Fibroblast of lung (primary cell): ENCODE data around the gene C10orf143. TPM values are rescaled to one million over a fixed set of nuclear protein-coding genes. Genes with fewer than 3 reads are reported as not detected.

Experiments used
- DNase-seq, 2 donors: peaks; one replicate each; pipeline versions ENCODE4 v3.0.0 to v3.0.0-alpha.2; 2010; ENCODE audit warnings: low read depth in 2 of 2
- H2AFZ ChIP-seq: 2 replicates; pipeline ENCODE4 v1.5.1; 2012; ENCODE audit warnings: low read length, control low read depth, inconsistent platforms
- H3K27ac ChIP-seq: 2 replicates; pipeline ENCODE4 v1.5.1; 2011; ENCODE audit warnings: low read length, control low read depth; ENCODE audit not compliant: insufficient read depth
- H3K27me3 ChIP-seq: 2 replicates; pipeline ENCODE4 v1.5.1; 2011; ENCODE audit warnings: mild to moderate bottlenecking, low read length; ENCODE audit not compliant: control insufficient read depth, insufficient read depth
- H3K36me3 ChIP-seq: 2 replicates; pipeline ENCODE4 v1.5.1; 2011; ENCODE audit warnings: low read length; ENCODE audit not compliant: control insufficient read depth, insufficient read depth
- H3K4me1 ChIP-seq: 2 replicates; pipeline ENCODE4 v1.5.1; 2011; ENCODE audit warnings: low read length; ENCODE audit not compliant: control insufficient read depth, insufficient read depth; ENCODE audit errors: extremely low read depth
- H3K4me2 ChIP-seq: 2 replicates; pipeline ENCODE4 v1.5.1; 2011; ENCODE audit warnings: low read length, control low read depth; ENCODE audit not compliant: insufficient read depth; ENCODE audit errors: extremely low read depth
- H3K4me3 ChIP-seq, 4 experiments: fragments of 200-600 bp in 1 of 4; sonication (generic) in 1 of 4; replicated peaks in 1 of 4; 2 replicates each; pipeline ENCODE4 v1.5.1; 2011 to 2016; ENCODE audit warnings: low read length in 4 of 4, low read depth in 3 of 4, mild to moderate bottlenecking in 3 of 4, control low read depth in 2 of 4, inconsistent platforms in 1 of 4, mixed read lengths in 1 of 4; ENCODE audit not compliant: insufficient read depth in 1 of 4; ENCODE audit errors: control extremely low read depth in 1 of 4
- H3K79me2 ChIP-seq: 2 replicates; pipeline ENCODE4 v1.5.1; 2012; ENCODE audit warnings: mild to moderate bottlenecking, low read length, inconsistent platforms; ENCODE audit not compliant: control insufficient read depth, insufficient read depth
- H3K9ac ChIP-seq: 2 replicates; pipeline ENCODE4 v1.5.1; 2011; ENCODE audit warnings: mild to moderate bottlenecking, low read length, control low read depth; ENCODE audit not compliant: insufficient read depth
- H3K9me3 ChIP-seq: 2 replicates; pipeline ENCODE4 v1.5.1; 2012; ENCODE audit warnings: low read depth, low read length; ENCODE audit not compliant: control insufficient read depth, insufficient read depth
- H4K20me1 ChIP-seq: 2 replicates; pipeline ENCODE4 v1.5.1; 2011; ENCODE audit warnings: low read length; ENCODE audit not compliant: control insufficient read depth, insufficient read depth; ENCODE audit errors: extremely low read depth
- EZH2 ChIP-seq: IDR thresholded peaks from 2 replicates; pipeline ENCODE4 v1.5.1; 2012; ENCODE audit warnings: low read length, control low read depth, mild to moderate bottlenecking; ENCODE audit errors: missing control alignments
- polyA plus RNA-seq, 2 donors: library from polyadenylated mRNA; depleted of rRNA in 1 of 2; stranded (reverse) in 1 of 2; unstranded in 1 of 2; fragments of >200 nt; gene quantifications; 2 replicates each; pipeline ENCODE4 v1.2.1, GENCODE V29; 2011 to 2012; ENCODE audit warnings: missing spikeins in 1 of 2
- total RNA-seq: library from RNA; depleted of rRNA; stranded (reverse); fragments of >200 nt; gene quantifications from 2 replicates; pipeline ENCODE4 v1.2.1, GENCODE V29; 2014
- TF ChIP-seq, protein P1 (sequence below), 2 donors: IDR thresholded peaks in 1 of 2; conservative IDR thresholded peaks in 1 of 2; 1 replicate in 1 of 2; 2 replicates in 1 of 2; pipeline ENCODE4 v1.5.1; 2011 to 2012; ENCODE audit warnings: low read length in 2 of 2, control low read depth in 1 of 2, inconsistent platforms in 1 of 2, low read depth in 1 of 2, mild to moderate bottlenecking in 1 of 2

C10orf143 gene
- total and polyA plus RNA-seq, 2 donors (not counting 1 experiment from before 2014, with no cell fraction given): 1.5 to 2.0 TPM

DNA sequence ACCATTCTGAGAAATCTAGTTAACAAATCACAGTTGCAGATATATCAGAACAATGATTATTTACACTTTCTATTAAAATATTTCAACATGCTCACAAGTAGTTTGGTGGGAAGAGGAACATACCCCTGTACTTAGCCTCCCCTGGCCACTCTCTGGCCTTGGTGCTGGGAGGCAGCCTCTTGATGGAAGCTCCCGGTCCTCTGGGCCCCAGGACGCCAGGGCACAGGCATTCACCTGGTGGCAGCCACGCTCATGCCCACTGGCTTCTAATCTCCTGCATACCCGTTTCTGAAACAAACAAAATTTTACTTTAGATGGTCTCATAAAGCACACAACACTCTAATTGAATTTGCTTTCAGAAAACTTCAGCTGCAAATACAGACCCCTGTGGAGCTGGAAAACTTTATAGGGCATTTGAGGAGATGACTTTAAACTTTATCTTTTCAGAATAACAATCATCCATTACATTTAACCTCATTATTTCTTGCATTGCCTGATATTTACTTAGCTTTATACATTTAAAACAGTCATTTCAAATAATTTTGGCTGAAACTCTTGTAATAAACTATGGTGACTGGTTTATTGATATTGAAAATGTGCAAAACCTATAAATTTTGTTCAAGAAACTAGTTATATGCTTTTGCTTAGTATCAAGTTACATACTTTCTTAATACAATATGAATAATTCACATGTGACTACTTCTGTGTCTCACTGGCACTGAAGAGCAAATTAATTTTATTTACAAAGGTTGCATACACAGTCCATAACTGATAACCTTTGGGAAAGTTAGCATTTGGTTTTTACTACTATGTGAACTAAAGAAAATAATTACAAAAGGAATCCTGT lies 30.8 kb downstream of the C10orf143 start:
- no peak overlapping the region for H2AFZ ChIP-seq
- no peaks in the 10 kb centered on the region for H4K20me1 ChIP-seq
- no peaks in the 10 kb centered on the region for H3K27me3 ChIP-seq
- H3K4me1 ChIP-seq: no peaks in the 10 kb centered on the region
- H3K27ac ChIP-seq: no peak overlapping the region
- H3K79me2 ChIP-seq: no peaks in the 10 kb centered on the region
- H3K4me2 ChIP-seq: no peak overlapping the region
- TF ChIP-seq, protein P1, sequence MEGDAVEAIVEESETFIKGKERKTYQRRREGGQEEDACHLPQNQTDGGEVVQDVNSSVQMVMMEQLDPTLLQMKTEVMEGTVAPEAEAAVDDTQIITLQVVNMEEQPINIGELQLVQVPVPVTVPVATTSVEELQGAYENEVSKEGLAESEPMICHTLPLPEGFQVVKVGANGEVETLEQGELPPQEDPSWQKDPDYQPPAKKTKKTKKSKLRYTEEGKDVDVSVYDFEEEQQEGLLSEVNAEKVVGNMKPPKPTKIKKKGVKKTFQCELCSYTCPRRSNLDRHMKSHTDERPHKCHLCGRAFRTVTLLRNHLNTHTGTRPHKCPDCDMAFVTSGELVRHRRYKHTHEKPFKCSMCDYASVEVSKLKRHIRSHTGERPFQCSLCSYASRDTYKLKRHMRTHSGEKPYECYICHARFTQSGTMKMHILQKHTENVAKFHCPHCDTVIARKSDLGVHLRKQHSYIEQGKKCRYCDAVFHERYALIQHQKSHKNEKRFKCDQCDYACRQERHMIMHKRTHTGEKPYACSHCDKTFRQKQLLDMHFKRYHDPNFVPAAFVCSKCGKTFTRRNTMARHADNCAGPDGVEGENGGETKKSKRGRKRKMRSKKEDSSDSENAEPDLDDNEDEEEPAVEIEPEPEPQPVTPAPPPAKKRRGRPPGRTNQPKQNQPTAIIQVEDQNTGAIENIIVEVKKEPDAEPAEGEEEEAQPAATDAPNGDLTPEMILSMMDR (conservative IDR thresholded peaks at IDR 0.05 in 1 of 2, IDR thresholded peaks at IDR 0.05 in 1 of 2; ENCODE audit: low read depth in 1 of 2, low read length in 2 of 2): no peak
- no peak for TF ChIP-seq EZH2
- H3K9ac ChIP-seq: no peak overlapping the region
- no peaks in the 10 kb centered on the region for H3K9me3 ChIP-seq
- H3K36me3 ChIP-seq: no peaks in the 10 kb centered on the region
- H3K4me3 ChIP-seq: no peak overlapping the region
- DNase-seq: no peak

DNA sequence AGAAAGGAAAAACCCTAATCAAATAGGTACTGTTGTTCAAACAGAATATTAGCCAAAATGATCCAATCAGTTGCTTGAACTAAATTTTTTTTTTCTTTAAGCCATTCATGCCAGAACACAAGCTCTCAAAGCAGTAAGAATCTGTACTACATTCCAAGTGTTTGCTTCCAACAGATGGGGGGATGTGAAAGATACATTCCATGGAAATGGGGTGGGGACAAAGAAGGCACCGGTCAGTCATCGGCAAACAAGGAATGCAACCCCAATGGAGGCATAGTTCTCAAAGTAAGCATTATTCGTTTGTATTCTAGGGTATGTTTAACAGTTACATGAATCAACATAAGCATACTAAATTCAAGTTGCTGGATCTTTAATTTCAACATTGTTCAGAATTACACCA lies 32.5 kb downstream of the C10orf143 start:
- DNase-seq: no peak
- H3K27ac ChIP-seq: no peak overlapping the region
- TF ChIP-seq EZH2: no peak
- TF ChIP-seq, protein P1 (conservative IDR thresholded peaks at IDR 0.05 in 1 of 2, IDR thresholded peaks at IDR 0.05 in 1 of 2; ENCODE audit: low read depth in 1 of 2, low read length in 2 of 2): no peak

DNA sequence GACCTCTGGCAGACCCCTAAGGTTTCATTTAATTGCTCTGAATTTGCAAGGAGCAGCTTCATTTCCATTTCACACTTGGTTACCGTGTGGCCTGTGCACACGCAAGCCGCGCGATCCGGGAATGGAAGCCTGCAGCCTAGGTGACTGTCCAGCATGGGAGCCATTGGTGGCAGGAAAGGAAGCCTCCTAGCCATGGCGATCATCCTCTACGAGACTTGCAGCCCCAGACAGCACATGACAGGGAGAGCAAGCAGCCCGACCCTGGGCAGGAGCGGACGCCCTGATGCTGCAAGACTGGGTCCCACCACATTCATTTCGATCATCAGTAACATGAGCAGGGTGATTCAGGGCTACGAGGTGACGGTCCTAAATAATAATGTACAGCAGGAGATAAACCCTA lies 33.9 kb downstream of the C10orf143 start:
- Histone ChIP-seq H3K4me2 (no peak overlapping the region), H4K20me1 (no peaks in the 10 kb centered on the region), H3K9me3 (no peaks in the 10 kb centered on the region), H3K36me3 (no peaks in the 10 kb centered on the region), H3K9ac (no peak overlapping the region), H3K27ac (no peak overlapping the region), H2AFZ (no peak overlapping the region), H3K79me2 (no peaks in the 10 kb centered on the region), H3K4me3 (no peak overlapping the region), H3K27me3 (no peaks in the 10 kb centered on the region), H3K4me1 (no peaks in the 10 kb centered on the region)
- DNase-seq: no peak
- TF ChIP-seq, protein P1 (conservative IDR thresholded peaks at IDR 0.05 in 1 of 2, IDR thresholded peaks at IDR 0.05 in 1 of 2; ENCODE audit: low read depth in 1 of 2, low read length in 2 of 2): no peak
- TF ChIP-seq EZH2: no peak

More for the DNA sequence above, 32.5 kb downstream of the C10orf143 start:
- H3K4me2 ChIP-seq: no peak overlapping the region
- H3K79me2 ChIP-seq: no peaks in the 10 kb centered on the region
- no peaks in the 10 kb centered on the region for H3K4me1 ChIP-seq
- H3K9me3 ChIP-seq: no peaks in the 10 kb centered on the region
- no peak overlapping the region for H2AFZ ChIP-seq
- H3K4me3 ChIP-seq: no peak overlapping the region
- no peaks in the 10 kb centered on the region for H3K27me3 ChIP-seq
- no peaks in the 10 kb centered on the region for H3K36me3 ChIP-seq
- no peak overlapping the region for H3K9ac ChIP-seq
- no peaks in the 10 kb centered on the region for H4K20me1 ChIP-seq
